Measurements from ENCODE around the gene TUSC2. TPM values are rescaled to one million over a fixed set of nuclear protein-coding genes. Genes with fewer than 3 reads are reported as not detected.

The TUSC2 gene
- total RNA-seq, 2 donors from 2014 or later = 12.9 to 31.6 TPM

DNA sequence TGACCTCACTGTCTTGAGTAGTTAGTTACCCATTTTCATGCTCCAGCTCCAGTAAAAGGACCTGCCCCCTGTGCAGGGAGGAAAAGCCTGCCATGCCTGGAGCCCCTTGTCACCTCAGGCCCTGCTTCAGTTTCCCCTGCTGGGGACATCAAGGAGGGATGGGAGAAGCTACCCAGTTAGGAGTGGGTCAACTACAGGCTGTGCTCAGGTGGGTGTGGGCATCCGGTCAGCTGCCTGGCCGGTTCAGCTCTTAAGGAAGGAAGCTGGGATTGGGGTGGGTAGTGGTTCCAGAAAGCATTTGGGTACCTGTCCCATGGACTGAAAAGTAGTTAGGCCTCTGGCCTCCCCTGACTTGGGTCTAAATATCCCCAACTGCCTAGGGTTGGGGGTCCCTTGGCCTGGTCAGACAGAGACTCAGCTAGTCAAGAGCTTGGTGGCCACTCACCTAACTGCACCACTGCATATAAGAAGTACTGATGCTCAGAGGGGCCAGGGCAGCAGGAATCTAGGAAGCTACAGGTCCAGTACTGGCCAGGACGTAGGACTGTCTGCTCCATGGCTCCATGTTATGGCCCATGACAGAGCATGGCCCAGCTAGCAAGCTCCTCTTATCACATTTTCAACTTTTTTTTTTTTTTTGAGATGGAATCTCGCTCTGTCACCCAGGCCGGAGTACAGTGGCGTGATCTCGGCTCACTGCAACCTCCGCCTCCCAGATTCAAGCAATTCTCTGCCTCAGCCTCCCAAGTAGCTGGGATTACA lies 48.6 kb downstream of the TUSC2 start:
- 85 to 93% methylated on average over 8 of the region's 8 CpGs for WGBS, 2 donors
- Histone ChIP-seq H3K27ac (no peak overlapping the region), H3K27me3 (no peaks in the 10 kb centered on the region), H3K9me3 (no peaks in the 10 kb centered on the region), H3K36me3 (replicated peaks in 1 of 2; ENCODE audit: insufficient read depth in 1 of 2, low read depth in 2 of 2) (no peaks in the 10 kb centered on the region), H3K4me3 (no peak overlapping the region), H3K4me1 (peaks cover 2% of the 10 kb centered on the region)
- TF ChIP-seq, protein P1, sequence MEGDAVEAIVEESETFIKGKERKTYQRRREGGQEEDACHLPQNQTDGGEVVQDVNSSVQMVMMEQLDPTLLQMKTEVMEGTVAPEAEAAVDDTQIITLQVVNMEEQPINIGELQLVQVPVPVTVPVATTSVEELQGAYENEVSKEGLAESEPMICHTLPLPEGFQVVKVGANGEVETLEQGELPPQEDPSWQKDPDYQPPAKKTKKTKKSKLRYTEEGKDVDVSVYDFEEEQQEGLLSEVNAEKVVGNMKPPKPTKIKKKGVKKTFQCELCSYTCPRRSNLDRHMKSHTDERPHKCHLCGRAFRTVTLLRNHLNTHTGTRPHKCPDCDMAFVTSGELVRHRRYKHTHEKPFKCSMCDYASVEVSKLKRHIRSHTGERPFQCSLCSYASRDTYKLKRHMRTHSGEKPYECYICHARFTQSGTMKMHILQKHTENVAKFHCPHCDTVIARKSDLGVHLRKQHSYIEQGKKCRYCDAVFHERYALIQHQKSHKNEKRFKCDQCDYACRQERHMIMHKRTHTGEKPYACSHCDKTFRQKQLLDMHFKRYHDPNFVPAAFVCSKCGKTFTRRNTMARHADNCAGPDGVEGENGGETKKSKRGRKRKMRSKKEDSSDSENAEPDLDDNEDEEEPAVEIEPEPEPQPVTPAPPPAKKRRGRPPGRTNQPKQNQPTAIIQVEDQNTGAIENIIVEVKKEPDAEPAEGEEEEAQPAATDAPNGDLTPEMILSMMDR (IDR thresholded peaks at IDR 0.05) = no peak
- TF ChIP-seq POLR2A (IDR thresholded peaks at IDR 0.05) = no peak
- intact Hi-C loops (cut with DNase I) = loop anchor here (10.0 kb wide), 1 partner anchor 85 kb away; the partner anchor contains the start of gene GNAT1
- DNase-seq (no peak), ATAC-seq (no peak)

DNA sequence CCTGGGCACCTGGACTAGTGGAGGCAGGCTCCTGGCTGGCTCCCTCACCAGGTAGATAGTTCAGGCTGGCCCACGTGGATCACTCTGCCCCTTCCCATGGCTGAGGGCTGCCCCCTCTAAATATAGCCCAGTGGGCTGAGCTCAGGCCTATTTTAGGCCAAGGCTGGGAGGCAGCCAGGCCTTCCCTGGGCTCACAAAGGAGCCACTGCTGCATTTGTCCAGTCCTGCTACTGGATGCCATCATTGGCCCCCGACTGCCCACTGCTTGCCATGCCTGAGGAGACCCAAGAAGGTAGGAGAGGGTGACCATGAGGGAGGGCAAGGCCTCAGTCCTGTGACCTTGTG lies 49.2 kb downstream of the TUSC2 start, which contains the start of gene LSMEM2:
Gene LSMEM2, plus strand, starts transcription at position 208 of the 345 bp plus-strand sequence. Its CDS starts 27 bp downstream, at position 235.
- H3K9me3 ChIP-seq = no peaks in the 10 kb centered on the region
- H3K36me3 ChIP-seq (replicated peaks in 1 of 2; ENCODE audit: insufficient read depth in 1 of 2, low read depth in 2 of 2) = no peaks in the 10 kb centered on the region
- intact Hi-C loops (cut with DNase I) = loop anchor here (10.0 kb wide), 1 partner anchor 84 kb away; the partner anchor contains the start of gene GNAT1
- no peak within 1 kb of the TSS for H3K4me3 ChIP-seq
- peaks cover 7% of the 10 kb centered on the region for H3K4me1 ChIP-seq
- ATAC-seq (no peak), DNase-seq (no peak)
- H3K27me3 ChIP-seq = no peaks in the 10 kb centered on the region
- H3K27ac ChIP-seq = no peak within 1 kb of the TSS
- TF ChIP-seq, protein P1 (IDR thresholded peaks at IDR 0.05) = no peak
- no peak for TF ChIP-seq POLR2A (IDR thresholded peaks at IDR 0.05)
- WGBS, 2 donors = 57% methylated on average over 2 of the region's 2 CpGs; no CpG with 5 or more reads in 1 of the 2 donors

DNA sequence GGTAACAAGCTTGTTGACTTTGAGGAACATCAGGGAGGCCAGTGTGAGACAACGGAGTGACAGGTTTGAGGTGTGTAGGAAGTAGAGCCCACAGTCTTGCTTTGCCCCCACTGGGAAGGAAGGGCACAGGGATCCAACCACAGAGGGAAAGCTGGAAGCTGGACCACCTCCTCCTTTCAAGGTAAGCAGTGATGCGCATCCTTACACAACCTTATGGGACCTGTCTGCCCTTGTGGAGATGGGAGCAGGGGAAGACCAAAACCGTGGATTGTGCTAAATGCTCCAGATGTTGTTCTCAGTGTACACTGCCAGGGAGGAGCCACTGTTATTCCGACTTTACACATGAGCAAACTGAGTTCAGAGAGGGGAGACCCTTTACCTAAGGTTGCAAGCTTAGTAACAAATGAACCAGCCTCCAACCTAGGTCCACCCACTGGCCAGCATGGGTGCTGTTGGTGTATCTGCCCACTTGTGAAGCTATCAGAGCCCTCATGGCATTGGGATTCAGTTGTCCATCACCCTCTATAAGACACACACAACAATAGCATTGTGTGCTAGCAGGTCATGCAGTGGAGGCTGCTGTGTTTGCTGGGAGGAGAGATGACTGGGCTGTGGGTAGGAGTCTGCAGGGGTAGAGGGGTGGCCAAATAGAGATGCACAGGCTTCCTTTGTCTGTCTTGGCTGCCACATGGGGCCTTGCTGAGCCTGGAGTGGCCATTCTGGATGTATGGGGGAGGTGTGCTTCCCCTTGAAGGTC lies 49.7 kb downstream of the TUSC2 start:
- TF ChIP-seq, protein P1 (IDR thresholded peaks at IDR 0.05) = no peak
- no peak for TF ChIP-seq POLR2A (IDR thresholded peaks at IDR 0.05)
- WGBS, 2 donors = 79 to 92% methylated on average over 2 to 4 of the region's 4 CpGs
- Histone ChIP-seq H3K4me1 (peaks cover 13% of the 10 kb centered on the region), H3K27me3 (no peaks in the 10 kb centered on the region), H3K36me3 (replicated peaks in 1 of 2; ENCODE audit: insufficient read depth in 1 of 2, low read depth in 2 of 2) (no peaks in the 10 kb centered on the region), H3K9me3 (no peaks in the 10 kb centered on the region), H3K4me3 (no peak overlapping the region), H3K27ac (no peak overlapping the region)
- DNase-seq (no peak), ATAC-seq (no peak)
- intact Hi-C loops (cut with DNase I) = loop anchor here (10.0 kb wide), 1 partner anchor 84 kb away; the partner anchor contains the start of gene GNAT1

DNA sequence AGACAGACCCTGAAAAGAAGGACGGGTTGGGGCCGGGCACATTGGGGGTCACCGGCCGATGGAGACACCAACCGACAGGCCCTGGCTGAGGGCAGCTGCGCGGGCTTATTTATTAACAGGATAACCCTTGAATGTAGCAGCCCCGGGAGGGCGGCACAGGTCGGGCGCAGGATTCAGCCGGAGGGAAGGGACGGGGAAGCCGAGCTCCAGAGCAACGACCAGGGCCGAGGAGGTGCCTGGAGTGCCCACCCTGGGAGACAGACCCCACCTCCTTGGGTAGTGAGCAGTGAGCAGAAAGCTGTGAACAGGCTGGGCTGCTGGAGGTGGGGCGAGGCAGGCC lies 51.3 kb downstream of the TUSC2 start:
- Histone ChIP-seq H3K4me3 (no peak overlapping the region), H3K36me3 (replicated peaks in 1 of 2; ENCODE audit: insufficient read depth in 1 of 2, low read depth in 2 of 2) (no peaks in the 10 kb centered on the region), H3K4me1 (peaks cover 27% of the 10 kb centered on the region), H3K9me3 (no peaks in the 10 kb centered on the region), H3K27me3 (no peaks in the 10 kb centered on the region), H3K27ac (no peak overlapping the region)
- TF ChIP-seq, protein P1 (IDR thresholded peaks at IDR 0.05) = no peak
- no peak for TF ChIP-seq POLR2A (IDR thresholded peaks at IDR 0.05)
- 83 to 89% methylated on average over 13 to 17 of the region's 17 CpGs for WGBS, 2 donors
- intact Hi-C loops (cut with DNase I) = loop anchor here (10.0 kb wide), 1 partner anchor 82 kb away; the partner anchor contains the start of gene GNAT1
- no peak for ATAC-seq
- DNase-seq = no peak
